GM23338 (cell line): Measurements from ENCODE around the gene FGF23. TPM values are rescaled to one million over a fixed set of nuclear protein-coding genes. Genes with fewer than 3 reads are reported as not detected.

Experiments used
- ATAC-seq: fragments of 200-7000 bp; cut with Tn5 transposase; 3 replicates; pipeline ENCODE4 v1.9.1; 2020
- DNase-seq: peaks from one replicate; pipeline ENCODE4 v3.0.0-alpha.2; 2015; ENCODE audit warnings: low spot score
- H2AFZ ChIP-seq: fragments of 200-600 bp; sonication (generic); 2 replicates; pipeline ENCODE4 v1.8.0; 2016; ENCODE audit warnings: antibody characterized with exemption, mild to moderate bottlenecking, moderate library complexity
- H3F3A ChIP-seq: fragments of 200-600 bp; sonication (generic); replicated peaks from 2 replicates; pipeline ENCODE4 v1.8.0; 2017; ENCODE audit warnings: antibody characterized with exemption, mixed run types, low read depth
- H3K27ac ChIP-seq: fragments of 200-600 bp; sonication (generic); 2 replicates; pipeline ENCODE4 v1.6.1; 2016; ENCODE audit warnings: low read depth
- H3K27me3 ChIP-seq: fragments of 200-600 bp; sonication (generic); 2 replicates; pipeline ENCODE4 v1.8.0; 2016; ENCODE audit warnings: mild to moderate bottlenecking, mixed run types, moderate library complexity; ENCODE audit not compliant: insufficient read depth
- H3K36me3 ChIP-seq: fragments of 200-600 bp; sonication (generic); 2 replicates; pipeline ENCODE4 v1.8.0; 2016; ENCODE audit warnings: mild to moderate bottlenecking; ENCODE audit not compliant: insufficient read depth
- H3K4me1 ChIP-seq: fragments of 200-600 bp; sonication (generic); 2 replicates; pipeline ENCODE4 v1.8.0; 2016; ENCODE audit warnings: mild to moderate bottlenecking, moderate library complexity; ENCODE audit not compliant: insufficient read depth
- H3K4me2 ChIP-seq: fragments of 200-600 bp; sonication (generic); 2 replicates; pipeline ENCODE4 v1.7.1; 2017; ENCODE audit warnings: mixed run types
- H3K4me3 ChIP-seq: fragments of 200-600 bp; sonication (generic); 2 replicates; pipeline ENCODE4 v1.6.1; 2016; ENCODE audit warnings: mixed run types
- H3K79me2 ChIP-seq: fragments of 200-600 bp; sonication (generic); replicated peaks from 2 replicates; pipeline ENCODE4 v1.8.0; 2017; ENCODE audit warnings: mild to moderate bottlenecking; ENCODE audit not compliant: insufficient read depth
- H3K9me2 ChIP-seq: fragments of 200-600 bp; sonication (generic); 2 replicates; pipeline ENCODE4 v1.8.0; 2017; ENCODE audit not compliant: insufficient read depth
- H4K20me1 ChIP-seq: fragments of 200-600 bp; sonication (generic); replicated peaks from 2 replicates; pipeline ENCODE4 v1.8.0; 2017; ENCODE audit warnings: mild to moderate bottlenecking; ENCODE audit not compliant: insufficient read depth
- H3K27ac Mint-ChIP-seq: 2 replicates; pipeline ENCODE4 v1.8.0; 2020; ENCODE audit warnings: inconsistent platforms, mild to moderate bottlenecking, moderate library complexity, mixed read lengths
- H3K27me3 Mint-ChIP-seq: 3 replicates; pipeline ENCODE4 v1.8.0; 2022; ENCODE audit warnings: low read depth, mild to moderate bottlenecking, moderate library complexity, mixed read lengths, inconsistent platforms; ENCODE audit not compliant: insufficient read depth, poor library complexity
- H3K36me3 Mint-ChIP-seq: 3 replicates; pipeline ENCODE4 v1.8.0; 2021; ENCODE audit warnings: low read depth, mild to moderate bottlenecking, inconsistent platforms, moderate library complexity, mixed read lengths
- H3K4me1 Mint-ChIP-seq: 3 replicates; pipeline ENCODE4 v1.8.0; 2020; ENCODE audit warnings: mild to moderate bottlenecking, inconsistent platforms, mixed read lengths
- H3K4me3 Mint-ChIP-seq: 3 replicates; pipeline ENCODE4 v1.8.0; 2021; ENCODE audit warnings: moderate library complexity, mild to moderate bottlenecking, inconsistent platforms, mixed read lengths
- H3K9me3 Mint-ChIP-seq: 3 replicates; pipeline ENCODE4 v1.8.0; 2020; ENCODE audit warnings: moderate library complexity, mild to moderate bottlenecking, inconsistent platforms, mixed read lengths
- JUNB ChIP-seq: IDR thresholded peaks from one replicate; pipeline ENCODE4 v1.6.1; 2016; ENCODE audit warnings: antibody characterized with exemption; ENCODE audit not compliant: unreplicated experiment
- NANOG ChIP-seq: IDR thresholded peaks from 2 replicates; pipeline ENCODE4 v1.6.1; 2016; ENCODE audit warnings: antibody characterized with exemption, borderline replicate concordance
- POLR2AphosphoS5 ChIP-seq: IDR thresholded peaks from 2 replicates; pipeline ENCODE4 v1.6.1; 2016; ENCODE audit warnings: antibody characterized with exemption, low read depth
- STAT1 ChIP-seq: IDR thresholded peaks from one replicate; pipeline ENCODE4 v1.6.1; 2016; ENCODE audit warnings: antibody characterized with exemption; ENCODE audit not compliant: unreplicated experiment
- ZNF114 ChIP-seq: fragments of 250-450 bp; sonication (Bioruptor Pico); IDR thresholded peaks from 2 replicates; pipeline ENCODE4 v1.5.0; 2020; ENCODE audit warnings: mild to moderate bottlenecking, moderate library complexity
- ZNF331 ChIP-seq: fragments of 250-450 bp; sonication (Bioruptor Pico); IDR thresholded peaks from 2 replicates; pipeline ENCODE4 v1.5.0; 2020; ENCODE audit warnings: low read depth, mild to moderate bottlenecking, moderate library complexity
- polyA plus RNA-seq: library from polyadenylated mRNA; unstranded; fragments of >200 nt; fragmentation: Nextera tagmentation; extraction: Ambion mirVana; gene quantifications from 2 replicates; pipeline ENCODE4 v1.2.1, GENCODE V29; 2016
- total RNA-seq: library from RNA; depleted of rRNA; stranded (reverse); fragments of >200 nt; shearing (Covaris generic); gene quantifications from 2 replicates; pipeline ENCODE4 v1.2.3, GENCODE V29; 2014
- TF ChIP-seq, protein P1 (sequence below), 2 experiments: fragments of 200-600 bp in 1 of 2; sonication (generic) in 1 of 2; conservative IDR thresholded peaks; 2 replicates each; pipeline versions ENCODE4 v1.5.1 to v1.6.1; 2016 to 2017; ENCODE audit warnings: antibody characterized with exemption in 2 of 2, low read depth in 2 of 2, mild to moderate bottlenecking in 2 of 2, moderate library complexity in 1 of 2
- TF ChIP-seq, protein P2 (sequence below): IDR thresholded peaks from one replicate; pipeline ENCODE4 v1.6.1; 2018; ENCODE audit warnings: antibody characterized with exemption; ENCODE audit not compliant: unreplicated experiment
- TF ChIP-seq, protein P3 (sequence below): IDR thresholded peaks from 2 replicates; pipeline ENCODE4 v1.6.1; 2016; ENCODE audit warnings: antibody characterized with exemption

Gene FGF23
- total and polyA plus RNA-seq, 2 experiments from 2014 or later, result 0.44 to 0.56 TPM

DNA sequence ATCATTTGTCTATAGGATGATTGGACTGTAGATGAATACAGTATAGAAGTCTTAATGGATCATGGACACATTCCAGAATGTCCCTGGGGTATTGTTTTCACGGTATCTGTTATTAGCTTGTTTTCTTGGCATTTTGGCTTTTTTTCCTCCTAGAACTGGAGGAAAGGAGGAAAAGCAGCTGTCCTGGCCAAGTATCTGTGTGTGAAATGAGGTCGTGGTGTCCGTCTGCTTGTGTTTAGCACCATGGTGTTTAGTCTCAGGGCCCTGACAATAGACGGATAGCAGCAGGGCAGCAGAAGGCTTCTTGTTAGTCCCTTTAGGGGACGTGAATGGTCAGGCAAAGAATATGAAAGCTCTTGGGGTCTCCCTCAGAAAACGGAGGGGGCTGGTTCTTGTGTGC lies 44.9 kb upstream of the FGF23 start (continued):
- TF ChIP-seq, protein P1, sequence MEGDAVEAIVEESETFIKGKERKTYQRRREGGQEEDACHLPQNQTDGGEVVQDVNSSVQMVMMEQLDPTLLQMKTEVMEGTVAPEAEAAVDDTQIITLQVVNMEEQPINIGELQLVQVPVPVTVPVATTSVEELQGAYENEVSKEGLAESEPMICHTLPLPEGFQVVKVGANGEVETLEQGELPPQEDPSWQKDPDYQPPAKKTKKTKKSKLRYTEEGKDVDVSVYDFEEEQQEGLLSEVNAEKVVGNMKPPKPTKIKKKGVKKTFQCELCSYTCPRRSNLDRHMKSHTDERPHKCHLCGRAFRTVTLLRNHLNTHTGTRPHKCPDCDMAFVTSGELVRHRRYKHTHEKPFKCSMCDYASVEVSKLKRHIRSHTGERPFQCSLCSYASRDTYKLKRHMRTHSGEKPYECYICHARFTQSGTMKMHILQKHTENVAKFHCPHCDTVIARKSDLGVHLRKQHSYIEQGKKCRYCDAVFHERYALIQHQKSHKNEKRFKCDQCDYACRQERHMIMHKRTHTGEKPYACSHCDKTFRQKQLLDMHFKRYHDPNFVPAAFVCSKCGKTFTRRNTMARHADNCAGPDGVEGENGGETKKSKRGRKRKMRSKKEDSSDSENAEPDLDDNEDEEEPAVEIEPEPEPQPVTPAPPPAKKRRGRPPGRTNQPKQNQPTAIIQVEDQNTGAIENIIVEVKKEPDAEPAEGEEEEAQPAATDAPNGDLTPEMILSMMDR (conservative IDR thresholded peaks at IDR 0.05; ENCODE audit: low read depth in 2 of 2), result no peak
- no peak for TF ChIP-seq ZNF114 (CRISPR knock-in tag)

DNA sequence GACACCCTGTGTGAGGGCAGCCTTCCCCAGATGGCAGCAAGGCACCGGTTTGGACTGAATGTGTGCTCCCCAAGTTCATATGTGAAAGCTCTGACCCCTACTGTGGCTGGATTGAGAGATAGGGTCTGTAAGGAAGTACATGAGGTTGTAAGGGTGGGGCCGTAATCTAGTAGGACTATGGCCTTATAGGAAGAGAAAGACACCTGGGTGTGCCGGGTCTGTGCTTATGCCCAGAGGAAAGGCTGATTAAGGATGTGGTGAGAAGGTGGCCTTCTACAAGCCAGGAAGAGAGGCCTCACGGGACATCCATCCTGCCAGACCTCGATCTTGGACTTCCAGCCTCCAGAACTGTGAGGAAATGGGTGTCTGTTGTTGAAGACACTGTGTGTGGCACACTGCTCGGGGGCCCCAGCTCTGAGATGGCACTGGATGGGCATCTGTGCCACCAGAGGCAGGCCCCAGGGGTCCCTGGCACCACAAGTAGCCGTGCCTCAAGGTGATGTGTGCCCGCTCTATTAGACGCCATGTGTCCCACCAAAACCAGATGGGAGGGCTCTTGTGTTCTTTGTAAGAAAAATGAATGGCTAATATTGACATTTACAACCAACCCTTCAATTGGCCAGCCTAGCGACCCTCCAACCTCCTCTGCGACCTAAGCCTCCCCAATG lies 44.1 kb upstream of the FGF23 start:
- H3K27me3 Mint-ChIP-seq, result peaks cover 2% of the 10 kb centered on the region
- Histone ChIP-seq H3K27ac (no peak overlapping the region), H3K36me3 (no peaks in the 10 kb centered on the region), H4K20me1 (no peaks in the 10 kb centered on the region), H3K4me2 (no peak overlapping the region), H3F3A (no peaks in the 10 kb centered on the region), H3K4me3 (no peak overlapping the region), H2AFZ (no peak overlapping the region), H3K4me1 (no peaks in the 10 kb centered on the region), H3K79me2 (no peaks in the 10 kb centered on the region), H3K27me3 (no peaks in the 10 kb centered on the region), H3K9me2 (no peaks in the 10 kb centered on the region)
- DNase-seq (no peak), ATAC-seq (no peak)
- H3K27ac Mint-ChIP-seq, result no peak overlapping the region
- H3K9me3 Mint-ChIP-seq, result no peaks in the 10 kb centered on the region
- no peak overlapping the region for H3K4me3 Mint-ChIP-seq
- H3K4me1 Mint-ChIP-seq, result peaks cover 4% of the 10 kb centered on the region; the same call in 2 of the 3 replicates
- no peaks in the 10 kb centered on the region for H3K36me3 Mint-ChIP-seq
- TF ChIP-seq POLR2AphosphoS5 (no peak), ZNF331 (CRISPR knock-in tag) (no peak), JUNB (no peak), ZNF114 (CRISPR knock-in tag) (no peak), NANOG (no peak), STAT1 (no peak)
- TF ChIP-seq, protein P2, sequence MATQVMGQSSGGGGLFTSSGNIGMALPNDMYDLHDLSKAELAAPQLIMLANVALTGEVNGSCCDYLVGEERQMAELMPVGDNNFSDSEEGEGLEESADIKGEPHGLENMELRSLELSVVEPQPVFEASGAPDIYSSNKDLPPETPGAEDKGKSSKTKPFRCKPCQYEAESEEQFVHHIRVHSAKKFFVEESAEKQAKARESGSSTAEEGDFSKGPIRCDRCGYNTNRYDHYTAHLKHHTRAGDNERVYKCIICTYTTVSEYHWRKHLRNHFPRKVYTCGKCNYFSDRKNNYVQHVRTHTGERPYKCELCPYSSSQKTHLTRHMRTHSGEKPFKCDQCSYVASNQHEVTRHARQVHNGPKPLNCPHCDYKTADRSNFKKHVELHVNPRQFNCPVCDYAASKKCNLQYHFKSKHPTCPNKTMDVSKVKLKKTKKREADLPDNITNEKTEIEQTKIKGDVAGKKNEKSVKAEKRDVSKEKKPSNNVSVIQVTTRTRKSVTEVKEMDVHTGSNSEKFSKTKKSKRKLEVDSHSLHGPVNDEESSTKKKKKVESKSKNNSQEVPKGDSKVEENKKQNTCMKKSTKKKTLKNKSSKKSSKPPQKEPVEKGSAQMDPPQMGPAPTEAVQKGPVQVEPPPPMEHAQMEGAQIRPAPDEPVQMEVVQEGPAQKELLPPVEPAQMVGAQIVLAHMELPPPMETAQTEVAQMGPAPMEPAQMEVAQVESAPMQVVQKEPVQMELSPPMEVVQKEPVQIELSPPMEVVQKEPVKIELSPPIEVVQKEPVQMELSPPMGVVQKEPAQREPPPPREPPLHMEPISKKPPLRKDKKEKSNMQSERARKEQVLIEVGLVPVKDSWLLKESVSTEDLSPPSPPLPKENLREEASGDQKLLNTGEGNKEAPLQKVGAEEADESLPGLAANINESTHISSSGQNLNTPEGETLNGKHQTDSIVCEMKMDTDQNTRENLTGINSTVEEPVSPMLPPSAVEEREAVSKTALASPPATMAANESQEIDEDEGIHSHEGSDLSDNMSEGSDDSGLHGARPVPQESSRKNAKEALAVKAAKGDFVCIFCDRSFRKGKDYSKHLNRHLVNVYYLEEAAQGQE, result no peak
- TF ChIP-seq, protein P1 (conservative IDR thresholded peaks at IDR 0.05; ENCODE audit: low read depth in 2 of 2), result no peak
- TF ChIP-seq, protein P3, sequence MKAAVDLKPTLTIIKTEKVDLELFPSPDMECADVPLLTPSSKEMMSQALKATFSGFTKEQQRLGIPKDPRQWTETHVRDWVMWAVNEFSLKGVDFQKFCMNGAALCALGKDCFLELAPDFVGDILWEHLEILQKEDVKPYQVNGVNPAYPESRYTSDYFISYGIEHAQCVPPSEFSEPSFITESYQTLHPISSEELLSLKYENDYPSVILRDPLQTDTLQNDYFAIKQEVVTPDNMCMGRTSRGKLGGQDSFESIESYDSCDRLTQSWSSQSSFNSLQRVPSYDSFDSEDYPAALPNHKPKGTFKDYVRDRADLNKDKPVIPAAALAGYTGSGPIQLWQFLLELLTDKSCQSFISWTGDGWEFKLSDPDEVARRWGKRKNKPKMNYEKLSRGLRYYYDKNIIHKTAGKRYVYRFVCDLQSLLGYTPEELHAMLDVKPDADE, result no peak
